ENCODE measurements around the gene SWAP70.

DNA sequence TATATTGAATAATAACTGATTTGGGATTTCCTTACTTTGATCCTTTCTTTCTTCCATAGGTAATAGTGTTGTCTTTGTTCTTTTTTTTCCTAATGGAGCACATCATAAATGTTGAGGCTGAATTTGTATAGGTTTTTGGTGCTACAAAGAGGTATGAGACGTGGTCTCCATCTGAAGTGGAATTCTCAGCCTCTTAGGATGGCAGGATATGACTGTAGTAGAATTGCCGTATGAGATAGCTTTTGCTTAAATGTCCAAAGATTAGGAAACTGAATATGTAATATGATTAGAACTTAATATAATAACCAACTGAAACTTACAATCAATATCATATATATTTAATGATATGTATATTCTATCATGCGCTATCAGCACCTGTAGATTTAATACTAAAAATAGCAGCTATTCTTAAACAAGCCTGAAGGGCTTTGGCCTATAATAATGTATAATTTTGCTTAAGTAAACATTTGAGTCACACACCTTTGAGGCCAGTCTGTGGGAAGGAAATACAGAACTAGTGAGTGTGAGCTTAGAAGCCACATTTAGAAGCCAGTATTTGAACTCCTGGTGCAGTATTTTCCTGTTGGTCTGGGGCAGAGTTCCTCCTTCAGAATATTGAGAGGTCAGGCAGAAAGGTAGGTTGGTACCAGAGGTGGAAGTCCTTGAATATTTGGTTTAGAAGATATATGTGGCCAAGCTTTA is 62.6 kb downstream of the SWAP70 start:
- TF ChIP-seq, protein P1, sequence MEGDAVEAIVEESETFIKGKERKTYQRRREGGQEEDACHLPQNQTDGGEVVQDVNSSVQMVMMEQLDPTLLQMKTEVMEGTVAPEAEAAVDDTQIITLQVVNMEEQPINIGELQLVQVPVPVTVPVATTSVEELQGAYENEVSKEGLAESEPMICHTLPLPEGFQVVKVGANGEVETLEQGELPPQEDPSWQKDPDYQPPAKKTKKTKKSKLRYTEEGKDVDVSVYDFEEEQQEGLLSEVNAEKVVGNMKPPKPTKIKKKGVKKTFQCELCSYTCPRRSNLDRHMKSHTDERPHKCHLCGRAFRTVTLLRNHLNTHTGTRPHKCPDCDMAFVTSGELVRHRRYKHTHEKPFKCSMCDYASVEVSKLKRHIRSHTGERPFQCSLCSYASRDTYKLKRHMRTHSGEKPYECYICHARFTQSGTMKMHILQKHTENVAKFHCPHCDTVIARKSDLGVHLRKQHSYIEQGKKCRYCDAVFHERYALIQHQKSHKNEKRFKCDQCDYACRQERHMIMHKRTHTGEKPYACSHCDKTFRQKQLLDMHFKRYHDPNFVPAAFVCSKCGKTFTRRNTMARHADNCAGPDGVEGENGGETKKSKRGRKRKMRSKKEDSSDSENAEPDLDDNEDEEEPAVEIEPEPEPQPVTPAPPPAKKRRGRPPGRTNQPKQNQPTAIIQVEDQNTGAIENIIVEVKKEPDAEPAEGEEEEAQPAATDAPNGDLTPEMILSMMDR (conservative IDR thresholded peaks at IDR 0.05; ENCODE audit: low read depth, low read length), result no peak
- TF ChIP-seq EZH2 (IDR thresholded peaks at IDR 0.05; ENCODE audit: borderline replicate concordance, low read depth, low read length, poor library complexity, severe bottlenecking), result no peak
